ENCODE measurements around the gene GALNT2. TPM values are rescaled to one million over a fixed set of nuclear protein-coding genes. Genes with fewer than 3 reads are reported as not detected.

Gene GALNT2
- total and polyA plus RNA-seq, 4 donors: 47.5 to 182 (median 114) TPM

DNA sequence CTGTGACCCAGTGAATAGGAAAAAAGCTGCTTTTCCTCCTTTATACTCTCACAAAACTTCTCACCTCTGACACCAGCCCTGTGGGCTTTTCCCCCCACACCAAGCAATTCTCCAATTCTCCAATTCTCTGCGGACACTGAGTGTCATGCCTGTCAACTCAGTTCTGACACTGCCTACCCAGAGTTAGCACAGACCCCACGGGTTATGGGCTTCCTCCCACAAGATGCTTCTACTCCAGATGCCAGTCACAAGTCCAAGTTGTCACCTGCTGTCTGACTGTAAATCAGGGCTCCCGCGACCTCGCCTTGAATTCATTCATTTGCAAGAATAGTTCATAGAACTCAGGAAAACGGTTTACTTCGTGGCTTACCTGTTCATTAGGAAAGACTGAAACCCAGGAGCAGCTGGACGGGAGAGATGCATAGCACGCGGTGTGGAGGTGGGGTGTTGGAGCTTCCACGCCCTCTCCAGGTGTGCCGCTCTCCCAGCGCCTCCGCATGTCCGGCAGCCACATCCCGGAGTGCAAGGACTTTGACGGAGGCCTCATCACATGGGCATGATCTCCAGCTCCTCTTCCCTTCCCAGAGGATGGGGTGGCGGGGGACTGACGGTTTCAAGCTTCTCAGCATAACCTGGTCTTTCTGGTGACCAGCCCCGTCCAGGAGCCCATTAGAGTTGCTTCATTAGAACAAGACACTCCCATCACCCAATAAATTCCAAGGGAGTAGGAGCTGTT lies 204.4 kb downstream of the GALNT2 start (continued):
- no peak for TF ChIP-seq TAF1 (conservative IDR thresholded peaks at IDR 0.05)
- no peak for TF ChIP-seq HNF4G (IDR thresholded peaks at IDR 0.05)
- no peak for TF ChIP-seq REST (IDR thresholded peaks at IDR 0.05)
- no peak for TF ChIP-seq GABPA (IDR thresholded peaks at IDR 0.05 in 1 of 2, conservative IDR thresholded peaks at IDR 0.05 in 1 of 2)
- TF ChIP-seq FOXA1 (IDR thresholded peaks at IDR 0.05): no peak

GRCh38 chr1:230272557-230272956 lies 205.5 kb downstream of the GALNT2 start:
- TF ChIP-seq JUND (IDR thresholded peaks at IDR 0.05) (no peak), YY1 (IDR thresholded peaks at IDR 0.05) (no peak), SP1 (IDR thresholded peaks at IDR 0.05) (no peak), FOXA1 (IDR thresholded peaks at IDR 0.05) (no peak), HNF4G (IDR thresholded peaks at IDR 0.05) (no peak), TAF1 (conservative IDR thresholded peaks at IDR 0.05) (no peak), RXRA (IDR thresholded peaks at IDR 0.05) (no peak), NR2F2 (IDR thresholded peaks at IDR 0.05) (no peak), EGR1 (IDR thresholded peaks at IDR 0.05; ENCODE audit: low read depth in 2 of 2) (no peak), CTCF (IDR thresholded peaks at IDR 0.05; ENCODE audit: low read depth, low read length, missing input control) (no peak), GABPA (IDR thresholded peaks at IDR 0.05 in 1 of 2, conservative IDR thresholded peaks at IDR 0.05 in 1 of 2) (no peak), FOXA2 (IDR thresholded peaks at IDR 0.05) (no peak), REST (IDR thresholded peaks at IDR 0.05) (no peak), RAD21 (IDR thresholded peaks at IDR 0.05) (no peak)
- TF ChIP-seq, protein P1, sequence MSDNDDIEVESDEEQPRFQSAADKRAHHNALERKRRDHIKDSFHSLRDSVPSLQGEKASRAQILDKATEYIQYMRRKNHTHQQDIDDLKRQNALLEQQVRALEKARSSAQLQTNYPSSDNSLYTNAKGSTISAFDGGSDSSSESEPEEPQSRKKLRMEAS (IDR thresholded peaks at IDR 0.05): no peak
- TF ChIP-seq, protein P2, sequence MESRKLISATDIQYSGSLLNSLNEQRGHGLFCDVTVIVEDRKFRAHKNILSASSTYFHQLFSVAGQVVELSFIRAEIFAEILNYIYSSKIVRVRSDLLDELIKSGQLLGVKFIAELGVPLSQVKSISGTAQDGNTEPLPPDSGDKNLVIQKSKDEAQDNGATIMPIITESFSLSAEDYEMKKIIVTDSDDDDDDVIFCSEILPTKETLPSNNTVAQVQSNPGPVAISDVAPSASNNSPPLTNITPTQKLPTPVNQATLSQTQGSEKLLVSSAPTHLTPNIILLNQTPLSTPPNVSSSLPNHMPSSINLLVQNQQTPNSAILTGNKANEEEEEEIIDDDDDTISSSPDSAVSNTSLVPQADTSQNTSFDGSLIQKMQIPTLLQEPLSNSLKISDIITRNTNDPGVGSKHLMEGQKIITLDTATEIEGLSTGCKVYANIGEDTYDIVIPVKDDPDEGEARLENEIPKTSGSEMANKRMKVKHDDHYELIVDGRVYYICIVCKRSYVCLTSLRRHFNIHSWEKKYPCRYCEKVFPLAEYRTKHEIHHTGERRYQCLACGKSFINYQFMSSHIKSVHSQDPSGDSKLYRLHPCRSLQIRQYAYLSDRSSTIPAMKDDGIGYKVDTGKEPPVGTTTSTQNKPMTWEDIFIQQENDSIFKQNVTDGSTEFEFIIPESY (IDR thresholded peaks at IDR 0.05): no peak
- TF ChIP-seq, protein P3, sequence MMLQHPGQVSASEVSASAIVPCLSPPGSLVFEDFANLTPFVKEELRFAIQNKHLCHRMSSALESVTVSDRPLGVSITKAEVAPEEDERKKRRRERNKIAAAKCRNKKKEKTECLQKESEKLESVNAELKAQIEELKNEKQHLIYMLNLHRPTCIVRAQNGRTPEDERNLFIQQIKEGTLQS (IDR thresholded peaks at IDR 0.05): no peak
- WGBS: 97% methylated on average over 9 of the region's 9 CpGs
- H3K27me3 ChIP-seq (ENCODE audit: control insufficient read depth in 4 of 4, insufficient read depth in 4 of 4, low read length in 3 of 4): no peaks in the 10 kb centered on the region
- no peak overlapping the region for H3K27ac ChIP-seq (ENCODE audit: low read depth in 1 of 2, low read length in 2 of 2)
- H3K9me3 ChIP-seq (ENCODE audit: control insufficient read depth in 4 of 4, low read length in 3 of 4): no peaks in the 10 kb centered on the region
- H3K9ac ChIP-seq (ENCODE audit: low read depth in 1 of 2, low read length in 2 of 2): no peak overlapping the region
- H3K36me3 ChIP-seq (ENCODE audit: control insufficient read depth in 4 of 4, insufficient read depth in 3 of 4, low read depth in 1 of 4, low read length in 3 of 4): peaks cover 4 to 59% (median 24%) of the 10 kb centered on the region in 4 donors
- DNase-seq (ENCODE audit: low spot score): no peak
- no peaks in the 10 kb centered on the region for H3K4me1 ChIP-seq (ENCODE audit: control insufficient read depth in 4 of 4, insufficient read depth in 4 of 4, low read length in 3 of 4)
- no peak overlapping the region for H3K4me3 ChIP-seq (ENCODE audit: low read depth in 1 of 3, low read length in 3 of 3)
